ENCODE measurements around the gene KCTD7. TPM values are rescaled to one million over a fixed set of nuclear protein-coding genes. Genes with fewer than 3 reads are reported as not detected.
"Not testable (repeated sequence)": the region's sequence is repeated elsewhere in the genome, so short reads cannot be mapped to it uniquely, and the experiment has no call there.

The KCTD7 gene
- total and polyA plus RNA-seq, 4 donors = 10.8 to 24.4 (median 13.1) TPM

GRCh38 chr7:66606540-66607291 lies 22.0 kb upstream of the KCTD7 start:
- not testable (repeated sequence) for H3K36me3 ChIP-seq (ENCODE audit: control insufficient read depth in 1 of 2, insufficient read depth in 2 of 2, low read length in 1 of 2)
- WGBS, 2 donors = 91 to 95% methylated on average over 34 of the region's 34 CpGs

DNA sequence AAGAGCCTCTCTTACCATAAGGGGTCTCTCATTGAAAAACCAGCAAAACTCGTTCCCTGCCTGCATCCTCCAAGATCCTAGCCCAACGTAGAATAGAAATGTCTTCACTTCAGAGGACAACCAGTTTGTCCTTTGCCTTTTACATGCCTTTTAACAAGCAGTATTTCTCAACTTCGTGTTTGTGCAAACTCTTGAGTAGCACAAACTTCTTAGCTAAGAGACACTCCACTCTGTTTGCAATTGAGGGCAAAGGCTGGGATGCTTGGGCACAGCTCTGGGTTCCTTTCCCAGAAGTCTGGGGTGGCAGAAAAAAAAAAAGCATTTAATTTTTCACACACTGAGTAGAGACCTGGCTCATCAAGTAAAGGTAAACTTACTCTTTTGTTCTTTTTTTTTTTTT lies 19.5 kb upstream of the KCTD7 start:
- DNase-seq (no peak), ATAC-seq (ENCODE audit: low FRiP score) (no peak)
- Histone ChIP-seq H3K27ac (ENCODE audit: low read depth in 1 of 2, low read length in 2 of 2) (no peak overlapping the region), H3K27me3 (ENCODE audit: control insufficient read depth in 1 of 2, insufficient read depth in 2 of 2, low read length in 1 of 2) (no peaks in the 10 kb centered on the region), H3K4me1 (ENCODE audit: control insufficient read depth in 1 of 2, insufficient read depth in 2 of 2, low read length in 2 of 2) (no peaks in the 10 kb centered on the region), H3K4me3 (ENCODE audit: low read length in 2 of 2) (no peak overlapping the region), H3K36me3 (ENCODE audit: control insufficient read depth in 1 of 2, insufficient read depth in 2 of 2, low read length in 1 of 2) (no peaks in the 10 kb centered on the region), H3K9me3 (ENCODE audit: control insufficient read depth, low read length) (no peaks in the 10 kb centered on the region)
- intact Hi-C loops (cut with DNase I) = no loop called here
- 45 to 56% methylated on average over 3 of the region's 3 CpGs for WGBS, 2 donors

More at GRCh38 chr7:66606540-66607291, 22.0 kb upstream of the KCTD7 start:
- H3K27me3 ChIP-seq (ENCODE audit: control insufficient read depth in 1 of 2, insufficient read depth in 2 of 2, low read length in 1 of 2); H3K27ac ChIP-seq (ENCODE audit: low read depth in 1 of 2, low read length in 2 of 2); DNase-seq; H3K4me3 ChIP-seq (ENCODE audit: low read length in 2 of 2); intact Hi-C loops (cut with DNase I); H3K4me1 ChIP-seq (ENCODE audit: control insufficient read depth in 1 of 2, insufficient read depth in 2 of 2, low read length in 2 of 2); ATAC-seq (ENCODE audit: low FRiP score); H3K9me3 ChIP-seq (ENCODE audit: control insufficient read depth, low read length): not testable (repeated sequence)

DNA sequence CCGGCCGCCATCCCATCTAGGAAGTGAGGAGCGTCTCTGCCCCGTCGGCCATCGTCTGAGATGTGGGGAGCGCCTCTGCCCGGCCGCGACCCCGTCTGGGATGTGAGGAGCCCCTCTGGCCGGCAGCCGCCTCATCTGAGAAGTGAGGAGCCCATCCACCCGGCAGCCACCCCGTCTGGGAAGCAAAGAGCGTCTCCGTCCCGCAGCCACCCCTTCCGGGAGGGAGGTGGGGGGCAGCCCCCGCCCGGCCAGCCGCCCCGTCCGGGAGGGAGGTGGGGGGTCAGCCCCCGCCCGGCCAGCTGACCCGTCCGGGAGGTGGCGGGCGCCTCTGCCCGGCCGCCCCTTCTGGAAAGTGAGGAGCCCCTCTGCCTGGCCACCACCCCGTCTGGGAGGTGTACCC lies 14.1 kb upstream of the KCTD7 start:
- H3K36me3 ChIP-seq (ENCODE audit: control insufficient read depth in 1 of 2, insufficient read depth in 2 of 2, low read length in 1 of 2); H3K9me3 ChIP-seq (ENCODE audit: control insufficient read depth, low read length); ATAC-seq (ENCODE audit: low FRiP score); H3K4me3 ChIP-seq (ENCODE audit: low read length in 2 of 2); DNase-seq; H3K4me1 ChIP-seq (ENCODE audit: control insufficient read depth in 1 of 2, insufficient read depth in 2 of 2, low read length in 2 of 2); H3K27ac ChIP-seq (ENCODE audit: low read depth in 1 of 2, low read length in 2 of 2); intact Hi-C loops (cut with DNase I); H3K27me3 ChIP-seq (ENCODE audit: control insufficient read depth in 1 of 2, insufficient read depth in 2 of 2, low read length in 1 of 2): not testable (repeated sequence)
- WGBS, 2 donors = 93 to 96% methylated on average over 32 to 33 of the region's 33 CpGs

DNA sequence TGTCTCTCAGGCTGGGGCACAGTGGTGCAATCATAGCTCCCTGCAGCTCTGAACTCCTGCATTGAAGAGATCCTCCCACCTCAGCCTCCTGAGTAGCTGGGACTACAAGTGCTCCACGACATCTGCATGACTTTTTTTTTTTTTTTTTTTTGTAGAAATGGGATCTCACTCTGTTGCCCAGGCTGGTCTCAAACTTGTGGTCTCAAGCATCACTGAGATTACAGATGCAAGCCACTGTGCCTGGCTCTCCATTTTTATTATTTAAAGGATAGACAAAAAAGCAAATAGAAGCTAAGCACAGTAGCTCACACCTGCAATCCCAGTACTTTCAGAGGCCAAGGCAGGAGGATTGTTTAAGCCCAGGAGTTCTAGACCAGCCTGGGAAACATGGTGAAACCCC lies 13.0 kb upstream of the KCTD7 start:
- WGBS, 2 donors = 80% methylated on average over 1 of the region's 1 CpG
- ATAC-seq (ENCODE audit: low FRiP score) (no peak), DNase-seq (no peak)
- Histone ChIP-seq H3K36me3 (ENCODE audit: control insufficient read depth in 1 of 2, insufficient read depth in 2 of 2, low read length in 1 of 2) (no peaks in the 10 kb centered on the region), H3K4me3 (ENCODE audit: low read length in 2 of 2) (no peak overlapping the region), H3K27me3 (ENCODE audit: control insufficient read depth in 1 of 2, insufficient read depth in 2 of 2, low read length in 1 of 2) (no peaks in the 10 kb centered on the region), H3K27ac (ENCODE audit: low read depth in 1 of 2, low read length in 2 of 2) (no peak overlapping the region), H3K4me1 (ENCODE audit: control insufficient read depth in 1 of 2, insufficient read depth in 2 of 2, low read length in 2 of 2) (no peaks in the 10 kb centered on the region), H3K9me3 (ENCODE audit: control insufficient read depth, low read length) (no peaks in the 10 kb centered on the region)
- intact Hi-C loops (cut with DNase I) = no loop called here

- Histone ChIP-seq H3K27ac (ENCODE audit: low read depth in 1 of 2, low read length in 2 of 2) (no peak overlapping the region), H3K9me3 (ENCODE audit: control insufficient read depth, low read length) (no peaks in the 10 kb centered on the region), H3K27me3 (ENCODE audit: control insufficient read depth in 1 of 2, insufficient read depth in 2 of 2, low read length in 1 of 2) (no peaks in the 10 kb centered on the region), H3K4me3 (ENCODE audit: low read length in 2 of 2) (no peak overlapping the region), H3K4me1 (ENCODE audit: control insufficient read depth in 1 of 2, insufficient read depth in 2 of 2, low read length in 2 of 2) (no peaks in the 10 kb centered on the region), H3K36me3 (ENCODE audit: control insufficient read depth in 1 of 2, insufficient read depth in 2 of 2, low read length in 1 of 2) (no peaks in the 10 kb centered on the region)
- WGBS, 2 donors = 71 to 78% methylated on average over 8 of the region's 8 CpGs
- no peak for DNase-seq
- intact Hi-C loops (cut with DNase I) = no loop called here
- no peak for ATAC-seq (ENCODE audit: low FRiP score)
Measured at GRCh38 chr7:66617295-66617694, 11.4 kb upstream of the KCTD7 start.

GRCh38 chr7:66619341-66619948 lies 9.2 kb upstream of the KCTD7 start:
- H3K4me3 ChIP-seq (ENCODE audit: low read length in 2 of 2); H3K9me3 ChIP-seq (ENCODE audit: control insufficient read depth, low read length); DNase-seq; H3K27me3 ChIP-seq (ENCODE audit: control insufficient read depth in 1 of 2, insufficient read depth in 2 of 2, low read length in 1 of 2); intact Hi-C loops (cut with DNase I); ATAC-seq (ENCODE audit: low FRiP score); H3K27ac ChIP-seq (ENCODE audit: low read depth in 1 of 2, low read length in 2 of 2); H3K4me1 ChIP-seq (ENCODE audit: control insufficient read depth in 1 of 2, insufficient read depth in 2 of 2, low read length in 2 of 2); H3K36me3 ChIP-seq (ENCODE audit: control insufficient read depth in 1 of 2, insufficient read depth in 2 of 2, low read length in 1 of 2): not testable (repeated sequence)
- WGBS, 2 donors = 54 to 59% methylated on average over 4 of the region's 4 CpGs

- intact Hi-C loops (cut with DNase I) = loop anchor here (5.0 kb wide), 2 partner anchors 56 to 69 kb away; no protein-coding TSS in a partner anchor
- DNase-seq = no peak
- no peak overlapping the region for H3K27ac ChIP-seq (ENCODE audit: low read depth in 1 of 2, low read length in 2 of 2)
Measured at GRCh38 chr7:66626331-66626934, 2.2 kb upstream of the KCTD7 start.

DNA sequence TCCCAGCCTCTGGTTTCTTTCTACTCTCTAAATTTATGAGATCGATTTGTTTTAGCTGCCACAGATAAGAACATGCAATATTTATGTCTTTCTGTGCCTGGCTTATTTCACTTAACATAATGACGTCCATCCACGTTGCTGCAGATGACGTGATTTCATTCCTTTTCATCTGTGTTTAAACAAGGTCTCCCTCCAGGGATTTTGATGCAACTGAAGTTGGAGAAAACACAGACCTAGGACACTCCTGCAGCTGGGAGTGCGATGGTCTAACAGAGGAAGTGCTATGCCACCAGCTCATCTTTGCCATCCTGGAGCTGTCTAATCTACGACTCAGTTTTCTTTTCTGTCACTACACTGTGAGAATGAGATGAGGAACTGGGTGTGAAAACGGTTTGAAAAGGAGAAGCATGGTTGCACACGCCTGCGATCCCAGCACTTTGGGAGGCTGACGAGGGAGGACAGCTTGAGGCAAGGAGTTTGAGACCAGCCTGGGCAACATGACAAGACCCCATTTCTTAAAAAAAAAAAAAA lies 1.5 kb upstream of the KCTD7 start:
- Histone ChIP-seq H3K36me3 (ENCODE audit: control insufficient read depth in 1 of 2, insufficient read depth in 2 of 2, low read length in 1 of 2) (no peaks in the 10 kb centered on the region), H3K4me3 (ENCODE audit: low read length in 2 of 2) (no peak overlapping the region), H3K4me1 (ENCODE audit: control insufficient read depth in 1 of 2, insufficient read depth in 2 of 2, low read length in 2 of 2) (peaks cover 0 to 3% of the 10 kb centered on the region in 2 donors), H3K27ac (ENCODE audit: low read depth in 1 of 2, low read length in 2 of 2) (no peak overlapping the region), H3K27me3 (ENCODE audit: control insufficient read depth in 1 of 2, insufficient read depth in 2 of 2, low read length in 1 of 2) (no peaks in the 10 kb centered on the region), H3K9me3 (ENCODE audit: control insufficient read depth, low read length) (no peaks in the 10 kb centered on the region)
- ATAC-seq (ENCODE audit: low FRiP score) (no peak), DNase-seq (peak in 1 of 2 donors; percentile 54)
- WGBS, 2 donors = 15 to 16% methylated on average over 10 of the region's 10 CpGs
- intact Hi-C loops (cut with DNase I) = loop anchor here (5.0 kb wide), 2 partner anchors 55 to 70 kb away; no protein-coding TSS in a partner anchor

More at GRCh38 chr7:66626331-66626934, 2.2 kb upstream of the KCTD7 start:
- Histone ChIP-seq H3K27me3 (ENCODE audit: control insufficient read depth in 1 of 2, insufficient read depth in 2 of 2, low read length in 1 of 2) (no peaks in the 10 kb centered on the region), H3K36me3 (ENCODE audit: control insufficient read depth in 1 of 2, insufficient read depth in 2 of 2, low read length in 1 of 2) (no peaks in the 10 kb centered on the region), H3K4me3 (ENCODE audit: low read length in 2 of 2) (no peak overlapping the region), H3K4me1 (ENCODE audit: control insufficient read depth in 1 of 2, insufficient read depth in 2 of 2, low read length in 2 of 2) (peaks cover 0 to 3% of the 10 kb centered on the region in 2 donors), H3K9me3 (ENCODE audit: control insufficient read depth, low read length) (no peaks in the 10 kb centered on the region)
- no peak for ATAC-seq (ENCODE audit: low FRiP score)
- 86 to 88% methylated on average over 3 of the region's 3 CpGs for WGBS, 2 donors

Data from aorta (tissue), 5 donors.